ENCODE data around the gene POR.

POR gene

DNA sequence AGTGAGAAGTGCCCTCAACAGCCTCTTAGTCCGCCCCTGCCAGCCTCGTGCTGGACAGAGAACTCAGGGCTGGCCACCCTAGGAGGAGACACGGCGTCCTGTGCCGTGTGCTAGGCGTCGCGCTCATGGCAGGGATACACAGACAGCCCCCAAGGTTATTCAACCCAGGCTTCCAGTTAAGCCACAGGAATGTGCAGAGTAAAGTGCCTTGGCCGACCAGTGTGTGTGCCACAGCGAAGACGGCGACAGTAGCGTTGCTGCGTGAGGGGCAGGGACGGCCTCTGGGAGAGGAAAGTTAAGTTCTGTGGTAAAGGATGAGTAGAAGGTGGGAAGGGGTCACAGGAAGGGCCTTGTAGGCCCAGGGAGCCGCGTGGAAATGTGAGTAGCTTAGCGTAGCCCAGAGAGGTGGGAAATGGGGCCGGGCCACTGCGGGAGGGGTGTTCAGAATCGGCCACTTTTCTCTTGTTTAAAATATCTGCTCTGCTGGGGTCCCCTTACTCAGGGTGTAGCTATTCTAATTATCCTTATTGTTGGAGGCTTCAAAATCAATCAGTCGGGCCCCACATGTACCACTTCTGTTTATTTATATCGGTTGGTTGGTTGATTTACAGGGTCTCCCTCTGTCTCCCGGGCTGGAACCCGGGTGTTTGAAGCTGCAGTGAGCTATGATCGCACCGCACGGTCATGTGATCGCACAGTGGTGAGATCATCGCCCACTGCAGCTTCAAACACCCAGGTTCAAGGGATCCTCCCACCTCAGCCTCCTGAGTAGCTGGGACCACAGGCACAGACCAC, 54.9 kb downstream of the POR start:
- Mint-ChIP-seq H3K36me3 (ENCODE audit: insufficient read depth) (peaks cover 22% of the 10 kb centered on the region), H3K27ac (peak overlapping the region in 1 of 2 donors; percentile 64)
- no peak for ATAC-seq (replicated peaks)

DNA sequence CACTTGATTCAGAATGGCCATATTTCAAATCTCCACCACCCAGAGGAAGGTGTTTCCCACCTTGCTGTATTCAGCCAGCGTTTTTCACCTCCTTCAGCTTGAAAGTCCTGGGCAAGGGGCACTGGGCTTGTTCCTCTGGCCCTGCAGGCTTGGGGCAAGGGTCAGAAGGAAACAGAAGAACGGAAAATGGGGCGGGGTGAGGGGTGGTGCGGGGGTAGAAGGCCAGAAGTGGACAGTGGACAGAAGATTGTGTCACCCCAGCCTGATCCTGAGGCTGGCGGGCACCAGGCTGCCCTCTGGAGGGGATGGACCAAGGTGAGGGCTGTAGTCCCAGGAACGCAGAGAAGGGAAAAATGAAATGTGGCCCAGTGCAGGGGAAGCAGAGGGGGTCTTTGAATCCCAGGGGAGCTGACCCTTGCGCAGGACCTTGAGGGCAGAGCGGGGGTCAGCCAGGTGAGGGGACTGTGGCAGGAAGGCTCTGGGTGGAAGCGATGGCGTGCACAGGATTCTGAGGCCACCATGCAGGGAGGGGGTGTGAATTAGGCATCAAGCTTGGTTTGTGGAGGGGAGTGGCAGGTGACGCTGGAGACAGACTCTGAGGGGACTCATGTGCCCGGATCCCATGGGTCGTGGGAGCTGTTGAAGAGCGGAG, 56.5 kb downstream of the POR start:
- Mint-ChIP-seq H3K4me3 (no peak overlapping the region), H3K4me1 (ENCODE audit: low read depth in 2 of 2) (peaks cover 0 to 3% of the 10 kb centered on the region in 2 donors), H3K27me3 (no peaks in the 10 kb centered on the region), H3K36me3 (ENCODE audit: insufficient read depth) (peaks cover 27% of the 10 kb centered on the region), H3K9me3 (no peaks in the 10 kb centered on the region), H3K27ac (no peak overlapping the region)
- no peak for ATAC-seq (replicated peaks)
- no peak for DNase-seq

More for the DNA sequence above, 54.9 kb downstream of the POR start:
- no peak for DNase-seq
- peaks cover 0 to 3% of the 10 kb centered on the region in 2 donors for H3K4me1 Mint-ChIP-seq (ENCODE audit: low read depth in 2 of 2)
- no peaks in the 10 kb centered on the region for H3K9me3 Mint-ChIP-seq
- no peaks in the 10 kb centered on the region for H3K27me3 Mint-ChIP-seq
- no peak overlapping the region for H3K4me3 Mint-ChIP-seq

DNA sequence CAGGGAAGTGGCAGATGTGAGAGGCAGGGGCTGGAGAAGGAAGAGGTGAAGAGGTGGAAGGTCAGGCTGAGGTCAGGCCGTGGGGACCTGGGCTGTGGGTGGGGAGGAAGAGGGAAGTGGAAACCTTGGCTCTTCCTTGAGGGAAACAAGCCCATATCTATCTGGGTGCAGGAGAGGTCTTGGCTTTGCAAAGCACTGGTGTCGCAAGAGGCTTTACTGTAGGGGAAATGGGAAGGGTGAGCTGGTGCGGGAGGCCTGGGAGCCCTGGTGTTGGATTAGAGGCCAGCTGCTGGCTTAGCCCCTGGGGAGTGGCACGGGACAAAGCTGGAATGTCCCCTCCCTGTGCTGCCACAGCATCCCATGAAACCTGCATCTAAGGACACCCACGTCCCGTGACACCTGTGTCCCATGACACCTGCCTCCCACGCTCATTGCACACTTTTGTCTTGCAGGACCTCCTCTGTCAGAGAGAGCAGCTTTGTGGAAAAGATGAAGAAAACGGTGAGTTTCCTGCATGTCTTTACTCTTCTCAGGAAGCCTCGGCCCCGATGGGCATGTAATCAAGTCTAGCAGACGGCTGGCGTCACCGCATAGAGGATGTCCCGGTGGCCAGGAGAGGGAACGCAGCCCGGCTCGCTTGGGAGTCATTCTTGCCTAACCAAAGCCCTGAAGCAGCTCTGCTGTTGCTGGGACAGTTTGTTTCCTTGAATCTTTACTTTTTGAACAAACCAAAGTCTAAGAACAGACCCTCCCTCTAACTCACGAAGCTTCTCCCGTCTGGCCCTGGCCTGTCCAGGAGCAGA, 57.2 kb downstream of the POR start:
- Mint-ChIP-seq H3K36me3 (ENCODE audit: insufficient read depth) (peaks cover 28% of the 10 kb centered on the region), H3K4me1 (ENCODE audit: low read depth in 2 of 2) (peaks cover 0 to 3% of the 10 kb centered on the region in 2 donors), H3K27ac (no peak overlapping the region), H3K27me3 (no peaks in the 10 kb centered on the region), H3K9me3 (no peaks in the 10 kb centered on the region), H3K4me3 (no peak overlapping the region)
- no peak for ATAC-seq (replicated peaks)
- no peak for DNase-seq

DNA sequence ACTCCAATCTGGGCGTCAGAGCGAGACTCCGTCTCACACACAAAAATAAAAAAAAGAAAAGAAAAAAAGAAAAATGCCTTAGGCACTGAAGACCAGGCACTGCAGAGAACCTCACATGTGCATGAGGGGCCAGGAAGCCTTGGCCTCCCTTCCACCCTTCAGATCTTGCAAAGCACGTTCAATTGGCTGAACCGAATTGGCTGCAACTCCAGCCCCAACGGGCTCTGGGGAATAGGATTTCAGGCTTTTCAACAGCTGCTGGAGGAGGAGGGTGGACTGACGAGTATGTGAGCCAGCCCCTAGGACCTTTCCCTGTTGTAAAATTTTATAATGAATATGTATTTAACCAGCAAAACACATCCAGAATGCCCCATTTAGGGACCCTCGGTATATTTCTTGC, 62.8 kb downstream of the POR start:
- no peak overlapping the region for H3K27ac Mint-ChIP-seq
- ATAC-seq (replicated peaks) (no peak), DNase-seq (no peak)
- H3K9me3 Mint-ChIP-seq: no peaks in the 10 kb centered on the region
- H3K36me3 Mint-ChIP-seq (ENCODE audit: insufficient read depth): peaks cover 19% of the 10 kb centered on the region
- H3K4me3 Mint-ChIP-seq: no peak overlapping the region
- no peaks in the 10 kb centered on the region for H3K27me3 Mint-ChIP-seq
- H3K4me1 Mint-ChIP-seq (ENCODE audit: low read depth in 2 of 2): no peaks in the 10 kb centered on the region

DNA sequence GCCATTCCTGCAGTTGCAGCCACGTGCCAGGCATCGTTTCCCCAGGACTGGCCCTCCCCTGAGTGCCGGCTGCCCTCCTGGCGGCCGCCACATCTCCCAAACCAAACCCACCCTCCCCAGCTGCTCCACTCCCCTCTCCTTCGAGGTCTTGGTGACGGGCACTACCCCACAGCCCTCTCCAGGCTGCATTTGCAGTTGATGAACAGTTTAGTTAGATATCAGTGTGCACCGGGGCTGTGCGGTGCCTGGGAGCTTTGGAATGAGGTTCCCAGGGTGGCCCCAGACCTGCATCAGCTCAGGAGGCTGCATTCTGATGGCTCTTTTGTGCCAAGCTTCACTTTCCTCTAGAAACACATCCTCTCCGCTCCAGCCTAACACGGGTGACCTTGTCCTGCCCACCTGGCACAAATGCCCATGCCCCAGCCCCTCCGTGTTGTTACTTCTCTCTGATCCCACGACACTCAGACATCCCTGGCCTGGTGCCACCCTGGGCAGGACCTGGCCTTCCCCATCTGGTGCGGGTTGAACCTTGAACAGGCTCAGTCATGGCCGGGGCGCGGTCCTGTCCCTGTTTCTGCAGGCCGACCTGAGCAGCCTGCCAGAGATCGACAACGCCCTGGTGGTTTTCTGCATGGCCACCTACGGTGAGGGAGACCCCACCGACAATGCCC, 64.9 kb downstream of the POR start:
- H3K27ac Mint-ChIP-seq: peak overlapping the region; percentile 28 to 44
- no peak for ATAC-seq (replicated peaks)

DNA sequence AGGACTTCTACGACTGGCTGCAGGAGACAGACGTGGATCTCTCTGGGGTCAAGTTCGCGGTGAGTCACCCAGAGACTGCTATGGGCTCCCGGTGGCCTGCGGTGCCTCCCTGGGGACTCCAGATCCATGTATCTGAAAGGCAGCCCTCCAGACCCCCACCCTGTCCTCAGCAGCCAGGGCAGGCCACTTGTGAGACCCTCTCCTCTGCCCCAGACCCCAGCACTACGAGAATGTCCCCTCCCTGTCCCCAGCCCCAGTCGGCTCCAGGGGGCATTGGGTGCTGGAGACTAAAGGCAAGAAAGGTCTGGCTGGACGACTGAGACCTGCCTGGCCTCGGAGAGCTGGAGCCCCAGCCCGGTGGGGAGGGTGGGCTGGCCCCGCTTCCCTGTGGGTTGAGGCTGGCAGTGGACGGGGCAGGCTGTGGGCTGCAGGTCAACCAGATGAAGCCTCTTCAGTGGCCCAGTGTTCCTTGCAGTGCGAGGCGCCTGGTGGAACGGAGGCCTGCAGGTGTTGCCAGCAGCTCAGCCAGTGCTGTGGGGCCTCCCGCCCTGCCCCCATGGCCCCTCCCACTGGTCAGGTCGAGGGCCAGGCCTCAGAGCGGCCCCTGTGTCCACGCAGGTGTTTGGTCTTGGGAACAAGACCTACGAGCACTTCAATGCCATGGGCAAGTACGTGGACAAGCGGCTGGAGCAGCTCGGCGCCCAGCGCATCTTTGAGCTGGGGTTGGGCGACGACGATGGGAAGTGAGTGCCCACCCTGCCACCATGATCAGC, 65.7 kb downstream of the POR start:
- peak overlapping the region; percentile 28 to 44 for H3K27ac Mint-ChIP-seq
- peaks cover 6% of the 10 kb centered on the region for H3K36me3 Mint-ChIP-seq (ENCODE audit: insufficient read depth)
- H3K4me3 Mint-ChIP-seq: no peak overlapping the region
- no peaks in the 10 kb centered on the region for H3K4me1 Mint-ChIP-seq (ENCODE audit: low read depth in 2 of 2)
- no peak for DNase-seq
- ATAC-seq (replicated peaks): no peak
- H3K27me3 Mint-ChIP-seq: no peaks in the 10 kb centered on the region
- no peaks in the 10 kb centered on the region for H3K9me3 Mint-ChIP-seq

More for the DNA sequence above, 64.9 kb downstream of the POR start:
- Mint-ChIP-seq H3K9me3 (no peaks in the 10 kb centered on the region), H3K36me3 (ENCODE audit: insufficient read depth) (peaks cover 6% of the 10 kb centered on the region), H3K27me3 (no peaks in the 10 kb centered on the region), H3K4me1 (ENCODE audit: low read depth in 2 of 2) (no peaks in the 10 kb centered on the region), H3K4me3 (no peak overlapping the region)
- DNase-seq: no peak

DNA sequence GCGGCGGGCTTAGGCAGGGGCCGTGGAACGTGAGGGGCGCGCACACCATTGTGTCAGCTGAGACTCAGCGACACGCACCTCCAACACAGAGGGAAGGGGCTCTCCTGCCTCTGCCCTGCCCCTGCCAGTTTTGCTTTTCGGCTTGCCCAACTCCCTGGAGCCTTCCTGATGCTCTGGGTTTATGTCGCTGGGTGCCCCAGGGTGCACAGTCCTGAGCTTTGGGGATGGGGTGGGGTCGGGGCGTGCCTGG, 66.2 kb downstream of the POR start:
- H3K4me1 Mint-ChIP-seq (ENCODE audit: low read depth in 2 of 2): no peaks in the 10 kb centered on the region
- no peaks in the 10 kb centered on the region for H3K9me3 Mint-ChIP-seq
- no peak overlapping the region for H3K4me3 Mint-ChIP-seq
- DNase-seq (no peak), ATAC-seq (replicated peaks) (no peak)
- no peaks in the 10 kb centered on the region for H3K27me3 Mint-ChIP-seq
- H3K36me3 Mint-ChIP-seq (ENCODE audit: insufficient read depth): peaks cover 4% of the 10 kb centered on the region
- H3K27ac Mint-ChIP-seq: no peak overlapping the region

DNA sequence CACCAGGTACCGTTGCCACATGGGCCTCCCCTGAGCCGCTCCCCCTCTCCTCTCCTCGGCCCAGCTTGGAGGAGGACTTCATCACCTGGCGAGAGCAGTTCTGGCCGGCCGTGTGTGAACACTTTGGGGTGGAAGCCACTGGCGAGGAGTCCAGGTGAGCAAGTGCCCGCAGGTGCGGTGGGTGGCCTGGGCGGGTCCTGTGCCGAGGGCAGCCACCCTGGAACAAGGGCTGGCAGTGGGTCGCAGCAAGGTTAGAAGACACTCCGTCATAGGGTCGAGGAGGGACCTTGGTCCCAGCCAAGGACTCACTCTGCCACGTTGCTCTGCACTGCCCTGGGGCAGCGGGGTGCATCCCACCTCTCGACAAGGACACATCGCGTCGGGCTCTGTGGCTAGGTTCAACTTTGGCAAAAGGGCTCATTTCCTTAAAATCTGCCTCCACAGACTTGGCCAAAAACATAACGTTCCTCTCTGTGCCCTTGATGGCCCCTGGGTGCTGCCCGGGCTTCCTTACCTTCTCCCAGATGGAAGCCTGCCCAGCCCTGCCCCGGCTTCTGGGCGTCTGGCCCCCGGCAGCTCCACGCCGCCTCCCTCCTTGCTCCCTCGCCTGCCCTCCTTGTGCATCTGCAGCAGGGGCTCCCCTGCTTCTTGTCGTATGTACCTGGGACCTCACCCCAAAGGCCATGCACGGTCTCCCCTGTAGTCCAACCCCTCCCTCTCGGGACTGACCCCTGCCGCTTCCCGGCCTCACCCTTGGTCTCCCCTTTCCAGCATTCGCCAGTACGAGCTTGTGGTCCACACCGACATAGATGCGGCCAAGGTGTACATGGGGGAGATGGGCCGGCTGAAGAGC, 66.7 kb downstream of the POR start:
- H3K27me3 Mint-ChIP-seq: no peaks in the 10 kb centered on the region
- DNase-seq (no peak), ATAC-seq (replicated peaks) (no peak)
- H3K36me3 Mint-ChIP-seq (ENCODE audit: insufficient read depth): no peaks in the 10 kb centered on the region
- H3K4me3 Mint-ChIP-seq: no peak overlapping the region
- H3K4me1 Mint-ChIP-seq (ENCODE audit: low read depth in 2 of 2): no peaks in the 10 kb centered on the region
- H3K9me3 Mint-ChIP-seq: no peaks in the 10 kb centered on the region
- H3K27ac Mint-ChIP-seq: peak overlapping the region; percentile 73 to 84

DNA sequence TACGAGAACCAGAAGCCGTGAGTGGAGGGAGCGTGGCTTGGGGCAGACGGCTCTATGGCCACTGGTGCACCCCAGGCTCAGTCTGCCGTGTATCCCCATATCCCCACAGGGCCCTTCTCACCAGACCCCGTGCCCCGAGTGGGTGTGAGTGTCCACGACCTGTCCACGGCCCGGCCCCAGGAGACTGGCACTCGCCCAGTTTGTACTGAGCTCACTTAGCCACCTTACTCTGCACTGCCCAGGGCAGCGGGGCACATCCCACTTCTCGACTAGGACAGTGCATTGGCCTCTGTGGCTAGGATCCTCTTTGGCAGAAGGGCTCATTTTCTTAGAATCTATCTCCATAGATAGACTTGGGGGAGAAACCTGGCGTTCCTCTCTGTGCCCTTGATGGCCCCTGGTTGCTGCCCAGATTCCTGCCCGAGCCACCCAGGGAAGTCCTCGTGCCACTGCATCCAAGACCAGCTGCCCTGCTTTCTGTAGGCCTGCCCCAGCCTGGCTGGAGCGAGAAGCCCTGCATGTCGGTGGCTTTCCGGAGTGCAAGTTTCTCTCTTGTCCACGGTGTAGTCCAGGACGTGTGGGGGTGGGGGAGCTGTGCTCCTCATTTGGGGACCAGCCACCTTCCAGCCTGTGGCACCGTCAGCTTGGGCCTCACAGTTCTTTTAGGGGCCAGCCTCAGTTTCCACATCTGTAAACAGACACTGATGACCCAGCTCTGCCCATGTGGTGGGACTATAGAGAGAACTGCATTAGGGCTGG, 67.5 kb downstream of the POR start:
- Mint-ChIP-seq H3K36me3 (ENCODE audit: insufficient read depth) (no peaks in the 10 kb centered on the region), H3K27ac (peak overlapping the region; percentile 73 to 84), H3K4me1 (ENCODE audit: low read depth in 2 of 2) (no peaks in the 10 kb centered on the region), H3K4me3 (no peak overlapping the region), H3K9me3 (no peaks in the 10 kb centered on the region), H3K27me3 (no peaks in the 10 kb centered on the region)
- DNase-seq: no peak
- ATAC-seq (replicated peaks): no peak

DNA sequence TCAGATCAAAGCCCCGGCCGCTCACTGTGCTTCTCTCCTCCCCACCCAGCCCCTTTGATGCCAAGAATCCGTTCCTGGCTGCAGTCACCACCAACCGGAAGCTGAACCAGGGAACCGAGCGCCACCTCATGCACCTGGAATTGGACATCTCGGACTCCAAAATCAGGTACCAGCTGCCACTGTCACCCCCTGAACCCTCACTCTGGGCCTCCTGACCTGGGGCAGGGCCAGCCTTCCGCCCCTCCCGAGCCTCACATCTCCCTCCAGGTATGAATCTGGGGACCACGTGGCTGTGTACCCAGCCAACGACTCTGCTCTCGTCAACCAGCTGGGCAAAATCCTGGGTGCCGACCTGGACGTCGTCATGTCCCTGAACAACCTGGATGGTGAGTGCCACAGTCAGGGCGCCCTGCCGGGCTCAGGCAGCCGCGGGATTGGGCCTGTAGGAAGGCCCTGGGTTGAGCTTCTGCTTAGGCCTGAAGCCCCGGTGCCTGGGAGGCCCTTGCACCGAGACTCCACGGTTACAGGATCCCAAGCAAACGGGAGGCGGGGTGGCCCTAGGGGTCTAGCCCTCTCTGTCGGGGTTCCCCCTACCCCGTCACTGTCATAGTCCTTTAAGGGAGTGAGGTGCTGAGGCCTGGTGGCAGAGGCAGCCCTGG, 68.6 kb downstream of the POR start:
- no peaks in the 10 kb centered on the region for H3K36me3 Mint-ChIP-seq (ENCODE audit: insufficient read depth)

DNA sequence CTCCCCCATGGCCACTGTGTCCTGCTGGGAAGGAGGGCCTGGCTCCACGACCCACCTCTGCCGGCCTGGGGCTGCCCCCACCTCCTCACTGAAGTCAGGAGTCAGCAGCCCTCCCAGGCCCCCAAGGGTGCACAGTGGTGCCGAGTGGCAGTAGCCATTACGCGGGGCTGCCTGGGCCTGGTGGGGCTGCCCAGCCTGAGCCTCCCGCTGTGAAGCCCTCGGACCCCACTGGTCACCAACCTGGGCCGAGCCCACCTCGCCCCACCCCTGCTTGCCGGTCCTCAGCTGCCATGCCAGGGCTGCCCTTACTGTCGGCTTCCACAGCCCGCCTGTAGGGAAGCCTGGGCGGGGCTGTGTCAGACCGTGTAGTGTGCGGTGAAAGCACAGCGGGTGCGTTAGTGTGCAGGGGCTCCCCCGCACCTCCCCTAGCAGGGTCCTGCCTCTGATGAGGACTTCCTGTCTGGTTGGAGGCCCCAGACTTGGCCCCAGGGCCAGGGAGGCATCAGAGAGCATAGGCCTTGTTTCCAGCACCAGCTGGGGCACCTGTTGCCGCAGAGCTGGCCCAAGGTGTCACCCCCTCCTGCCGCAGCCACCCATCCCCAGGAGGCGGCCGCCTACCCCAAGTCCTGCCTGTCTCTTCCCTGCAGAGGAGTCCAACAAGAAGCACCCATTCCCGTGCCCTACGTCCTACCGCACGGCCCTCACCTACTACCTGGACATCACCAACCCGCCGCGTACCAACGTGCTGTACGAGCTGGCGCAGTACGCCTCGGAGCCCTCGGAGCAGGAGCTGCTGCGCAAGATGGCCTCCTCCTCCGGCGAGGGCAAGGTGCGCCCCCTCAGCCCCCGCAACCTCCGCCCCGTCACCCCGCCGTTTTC, 69.4 kb downstream of the POR start:
- H3K27ac Mint-ChIP-seq: no peak overlapping the region
- H3K9me3 Mint-ChIP-seq: no peaks in the 10 kb centered on the region
- DNase-seq: no peak
- ATAC-seq (replicated peaks): no peak
- H3K36me3 Mint-ChIP-seq (ENCODE audit: insufficient read depth): no peaks in the 10 kb centered on the region
- no peak overlapping the region for H3K4me3 Mint-ChIP-seq
- H3K4me1 Mint-ChIP-seq (ENCODE audit: low read depth in 2 of 2): peaks cover 1 to 3% of the 10 kb centered on the region in 2 donors
- H3K27me3 Mint-ChIP-seq: no peaks in the 10 kb centered on the region

More for the DNA sequence above, 68.6 kb downstream of the POR start:
- Mint-ChIP-seq H3K27me3 (no peaks in the 10 kb centered on the region), H3K4me1 (ENCODE audit: low read depth in 2 of 2) (peaks cover 1 to 3% of the 10 kb centered on the region in 2 donors), H3K4me3 (no peak overlapping the region), H3K27ac (peak overlapping the region in 1 of 2 donors; percentile 35), H3K9me3 (no peaks in the 10 kb centered on the region)
- DNase-seq: no peak
- ATAC-seq (replicated peaks): no peak

All from effector memory CD8-positive, alpha-beta T cell (primary cell).